ENCODE results near the gene FOXE1. TPM values are rescaled to one million over a fixed set of nuclear protein-coding genes. Genes with fewer than 3 reads are reported as not detected.

Gene FOXE1
- total RNA-seq, 1 experiment from 2014 or later, result not detected

- Histone ChIP-seq H3K4me1 (ENCODE audit: insufficient read depth, low read length, poor library complexity, severe bottlenecking) (no peaks in the 10 kb centered on the region), H3K27me3 (replicated peaks; ENCODE audit: insufficient read depth, low read depth, low read length, poor library complexity) (peaks cover 72% of the 10 kb centered on the region), H3K9me3 (ENCODE audit: low read depth, low read length, poor library complexity, severe bottlenecking) (peaks cover 3% of the 10 kb centered on the region), H3K36me3 (ENCODE audit: insufficient read depth, low read length, poor library complexity, severe bottlenecking) (no peaks in the 10 kb centered on the region), H3K27ac (ENCODE audit: low read depth, low read length, poor library complexity, severe bottlenecking) (no peak overlapping the region), H3K4me3 (ENCODE audit: low read depth, low read length, poor library complexity, severe bottlenecking) (no peak overlapping the region)
- no peak for DNase-seq (ENCODE audit: low spot score)
- intact Hi-C loops (cut with micrococcal nuclease; ENCODE audit: unreplicated experiment), result no loop called here
- POLR2A ChIA-PET (ENCODE audit: low non-redundant PET), result no interaction called here
- no TSS peak for BruUV-seq (replicated peaks)
- CTCF ChIA-PET, result no interaction called here
- TF ChIP-seq EZH2 (IDR thresholded peaks at IDR 0.05; ENCODE audit: borderline replicate concordance, low read depth, low read length, poor library complexity, severe bottlenecking), result no peak
- no peak for TF ChIP-seq CTCF (conservative IDR thresholded peaks at IDR 0.05; ENCODE audit: low read depth, low read length)
Measured at GRCh38 chr9:97860451-97861147, 7.6 kb downstream of the FOXE1 start.

GRCh38 chr9:97861148-97861475 is 8.1 kb downstream of the FOXE1 start:
- H3K4me3 ChIP-seq (ENCODE audit: low read depth, low read length, poor library complexity, severe bottlenecking), result no peak overlapping the region
- ChIA-PET POLR2A (ENCODE audit: low non-redundant PET) (no interaction called here), CTCF (no interaction called here)
- peaks cover 72% of the 10 kb centered on the region for H3K27me3 ChIP-seq (replicated peaks; ENCODE audit: insufficient read depth, low read depth, low read length, poor library complexity)
- intact Hi-C loops (cut with micrococcal nuclease; ENCODE audit: unreplicated experiment), result no loop called here
- TF ChIP-seq EZH2 (IDR thresholded peaks at IDR 0.05; ENCODE audit: borderline replicate concordance, low read depth, low read length, poor library complexity, severe bottlenecking), result no peak
- no peak for TF ChIP-seq CTCF (conservative IDR thresholded peaks at IDR 0.05; ENCODE audit: low read depth, low read length)
- DNase-seq (ENCODE audit: low spot score), result no peak
- no TSS peak for BruUV-seq (replicated peaks)
- H3K9me3 ChIP-seq (ENCODE audit: low read depth, low read length, poor library complexity, severe bottlenecking), result peaks cover 7% of the 10 kb centered on the region
- no peak overlapping the region for H3K27ac ChIP-seq (ENCODE audit: low read depth, low read length, poor library complexity, severe bottlenecking)
- H3K4me1 ChIP-seq (ENCODE audit: insufficient read depth, low read length, poor library complexity, severe bottlenecking), result no peaks in the 10 kb centered on the region
- H3K36me3 ChIP-seq (ENCODE audit: insufficient read depth, low read length, poor library complexity, severe bottlenecking), result no peaks in the 10 kb centered on the region

GRCh38 chr9:97863314-97863713 is 10.3 kb downstream of the FOXE1 start:
- Histone ChIP-seq H3K27ac (ENCODE audit: low read depth, low read length, poor library complexity, severe bottlenecking) (no peak overlapping the region), H3K4me1 (ENCODE audit: insufficient read depth, low read length, poor library complexity, severe bottlenecking) (no peaks in the 10 kb centered on the region), H3K4me3 (ENCODE audit: low read depth, low read length, poor library complexity, severe bottlenecking) (no peak overlapping the region), H3K9me3 (ENCODE audit: low read depth, low read length, poor library complexity, severe bottlenecking) (peaks cover 15% of the 10 kb centered on the region), H3K36me3 (ENCODE audit: insufficient read depth, low read length, poor library complexity, severe bottlenecking) (no peaks in the 10 kb centered on the region), H3K27me3 (replicated peaks; ENCODE audit: insufficient read depth, low read depth, low read length, poor library complexity) (peaks cover 58% of the 10 kb centered on the region)
- TF ChIP-seq EZH2 (IDR thresholded peaks at IDR 0.05; ENCODE audit: borderline replicate concordance, low read depth, low read length, poor library complexity, severe bottlenecking) (no peak), CTCF (conservative IDR thresholded peaks at IDR 0.05; ENCODE audit: low read depth, low read length) (no peak)
- DNase-seq (ENCODE audit: low spot score), result no peak
- no TSS peak for BruUV-seq (replicated peaks)
- ChIA-PET POLR2A (ENCODE audit: low non-redundant PET) (no interaction called here), CTCF (interaction anchor here (0.6 kb wide), 1 partner anchor 225 kb away, joined by 4 read pairs; no protein-coding TSS in a partner anchor)
- intact Hi-C loops (cut with micrococcal nuclease; ENCODE audit: unreplicated experiment), result no loop called here
